GM12891 (cell line): ENCODE measurements around the gene SLCO4A1.

Experiments used
- POLR2A ChIP-seq: IDR thresholded peaks from 2 replicates; pipeline ENCODE4 v1.6.1; 2011; ENCODE audit warnings: low read depth, low read length, control low read depth
- POLR2AphosphoS5 ChIP-seq: IDR thresholded peaks from 2 replicates; pipeline ENCODE4 v1.6.1; 2011; ENCODE audit warnings: low read depth, low read length, control low read depth

- TF ChIP-seq POLR2AphosphoS5 (no peak), POLR2A (no peak)
Observed at GRCh38 chr20:62660768-62661167, 18.5 kb downstream of the SLCO4A1 start.
